Activated CD4-positive, alpha-beta T cell treated with anti-CD3 and anti-CD28 coated beads, Interleukin-2, Interleukin-4, amounts not matched to agents 100 ng/mL and 50 ng/mL, durations not matched to agents 16 hours and 8 hours (primary cell): ENCODE data around the gene GRM5.
A peak's percentile ranks its signal among the peaks of the same experiment; 100 is the strongest.

Source experiments
- DNase-seq: peaks from one replicate; pipeline ENCODE4 v3.0.0-alpha.2; 2020; ENCODE audit warnings: low spot score

GRM5 gene

GRCh38 chr11:88618327-88619070 lies 447.3 kb downstream of the GRM5 start:
- no peak for DNase-seq

GRCh38 chr11:88617226-88617625 lies 448.6 kb downstream of the GRM5 start:
- DNase-seq = no peak

GRCh38 chr11:88604260-88604659 lies 461.5 kb downstream of the GRM5 start:
- no peak for DNase-seq

GRCh38 chr11:88603091-88603867 lies 462.5 kb downstream of the GRM5 start:
- DNase-seq = no peak

- no peak for DNase-seq
Measured at GRCh38 chr11:88597387-88597786, 468.4 kb downstream of the GRM5 start.

- no peak for DNase-seq
Measured at GRCh38 chr11:88596786-88597185, 469.0 kb downstream of the GRM5 start.

- no peak for DNase-seq
Measured at GRCh38 chr11:88594274-88594950, 471.4 kb downstream of the GRM5 start.

GRCh38 chr11:88590361-88590760 lies 475.4 kb downstream of the GRM5 start:
- DNase-seq = no peak

GRCh38 chr11:88583251-88583650 lies 482.5 kb downstream of the GRM5 start:
- no peak for DNase-seq

- no peak for DNase-seq
Measured at GRCh38 chr11:88579466-88579865, 486.3 kb downstream of the GRM5 start.

- DNase-seq = no peak
Measured at GRCh38 chr11:88576741-88577140, 489.0 kb downstream of the GRM5 start.

- no peak for DNase-seq
Measured at GRCh38 chr11:88575916-88576315, 489.9 kb downstream of the GRM5 start.

GRCh38 chr11:88569342-88569741 lies 496.4 kb downstream of the GRM5 start:
- DNase-seq = no peak

GRCh38 chr11:88555829-88556202 lies 510.0 kb downstream of the GRM5 start:
- no peak for DNase-seq

- no peak for DNase-seq
Measured at GRCh38 chr11:88555018-88555828, 510.6 kb downstream of the GRM5 start.

- DNase-seq = no peak
Measured at GRCh38 chr11:88553204-88553603, 512.6 kb downstream of the GRM5 start.

GRCh38 chr11:88552379-88553062 lies 513.3 kb downstream of the GRM5 start:
- DNase-seq = peak; percentile 49

GRCh38 chr11:88544656-88545280 lies 521.0 kb downstream of the GRM5 start:
- DNase-seq = no peak

- DNase-seq = peak; percentile 87
Measured at GRCh38 chr11:88543902-88544655, 521.7 kb downstream of the GRM5 start.

- no peak for DNase-seq
Measured at GRCh38 chr11:88541006-88541405, 524.8 kb downstream of the GRM5 start.
